ENCODE results near the gene MUL1. TPM values are rescaled to one million over a fixed set of nuclear protein-coding genes. Genes with fewer than 3 reads are reported as not detected.
"Not testable (repeated sequence)": the region's sequence is repeated elsewhere in the genome, so short reads cannot be mapped to it uniquely, and the experiment has no call there.

Gene MUL1
- total RNA-seq, 4 donors from 2014 or later: 14.1 to 35.9 (median 29.3) TPM

GRCh38 chr1:20499105-20499504 is 8.8 kb downstream of the MUL1 start:
- no peak overlapping the region for H3K27ac ChIP-seq
- no peak overlapping the region for H3K4me3 ChIP-seq
- no peaks in the 10 kb centered on the region for H3K27me3 ChIP-seq
- no peaks in the 10 kb centered on the region for H3K4me1 ChIP-seq
- no peak for TF ChIP-seq CTCF (IDR thresholded peaks at IDR 0.05)
- TF ChIP-seq POLR2A (IDR thresholded peaks at IDR 0.05): no peak
- intact Hi-C loops (cut with DNase I; ENCODE audit: low total_unique reads): loop anchor here (10.0 kb wide), 3 partner anchors 124 to 584 kb away; no protein-coding TSS in a partner anchor
- no peaks in the 10 kb centered on the region for H3K9me3 ChIP-seq
- no peaks in the 10 kb centered on the region for H3K36me3 ChIP-seq
- DNase-seq: no peak

DNA sequence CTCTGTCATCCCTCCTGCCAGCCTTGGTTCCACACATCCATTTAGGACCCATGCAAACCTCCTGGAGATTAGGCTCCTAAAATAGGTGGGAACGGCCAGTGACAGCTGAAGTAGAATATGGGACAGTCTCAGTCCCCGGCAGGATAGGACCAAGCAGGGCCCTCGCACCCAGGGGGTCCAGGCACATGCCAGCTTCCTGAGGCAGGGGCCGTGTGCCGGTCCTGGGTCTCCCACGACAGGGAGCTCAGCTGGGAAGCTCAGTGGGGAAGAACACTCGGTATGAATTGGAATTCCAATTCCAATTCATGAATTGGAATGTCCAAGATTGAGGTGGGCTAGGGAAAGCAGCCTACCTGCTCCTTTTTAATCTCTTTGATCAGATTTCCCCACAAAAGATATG is 9.8 kb downstream of the MUL1 start:
- DNase-seq: no peak
- Histone ChIP-seq H3K4me1 (no peaks in the 10 kb centered on the region), H3K27me3 (no peaks in the 10 kb centered on the region), H3K27ac (no peak overlapping the region), H3K9me3 (no peaks in the 10 kb centered on the region), H3K4me3 (no peak overlapping the region), H3K36me3 (no peaks in the 10 kb centered on the region)
- intact Hi-C loops (cut with DNase I; ENCODE audit: low total_unique reads): loop anchor here (10.0 kb wide), 3 partner anchors 123 to 583 kb away; no protein-coding TSS in a partner anchor
- TF ChIP-seq CTCF (IDR thresholded peaks at IDR 0.05): no peak

GRCh38 chr1:20497506-20497905 is 10.4 kb downstream of the MUL1 start:
- H3K4me1 ChIP-seq: no peaks in the 10 kb centered on the region
- H3K4me3 ChIP-seq: no peak overlapping the region
- intact Hi-C loops (cut with DNase I; ENCODE audit: low total_unique reads): loop anchor here (10.0 kb wide), 3 partner anchors 123 to 583 kb away; no protein-coding TSS in a partner anchor
- H3K27me3 ChIP-seq: no peaks in the 10 kb centered on the region
- H3K27ac ChIP-seq: no peak overlapping the region
- no peaks in the 10 kb centered on the region for H3K9me3 ChIP-seq
- no peaks in the 10 kb centered on the region for H3K36me3 ChIP-seq
- no peak for DNase-seq
- TF ChIP-seq CTCF (IDR thresholded peaks at IDR 0.05): no peak
- TF ChIP-seq POLR2A (IDR thresholded peaks at IDR 0.05): no peak

DNA sequence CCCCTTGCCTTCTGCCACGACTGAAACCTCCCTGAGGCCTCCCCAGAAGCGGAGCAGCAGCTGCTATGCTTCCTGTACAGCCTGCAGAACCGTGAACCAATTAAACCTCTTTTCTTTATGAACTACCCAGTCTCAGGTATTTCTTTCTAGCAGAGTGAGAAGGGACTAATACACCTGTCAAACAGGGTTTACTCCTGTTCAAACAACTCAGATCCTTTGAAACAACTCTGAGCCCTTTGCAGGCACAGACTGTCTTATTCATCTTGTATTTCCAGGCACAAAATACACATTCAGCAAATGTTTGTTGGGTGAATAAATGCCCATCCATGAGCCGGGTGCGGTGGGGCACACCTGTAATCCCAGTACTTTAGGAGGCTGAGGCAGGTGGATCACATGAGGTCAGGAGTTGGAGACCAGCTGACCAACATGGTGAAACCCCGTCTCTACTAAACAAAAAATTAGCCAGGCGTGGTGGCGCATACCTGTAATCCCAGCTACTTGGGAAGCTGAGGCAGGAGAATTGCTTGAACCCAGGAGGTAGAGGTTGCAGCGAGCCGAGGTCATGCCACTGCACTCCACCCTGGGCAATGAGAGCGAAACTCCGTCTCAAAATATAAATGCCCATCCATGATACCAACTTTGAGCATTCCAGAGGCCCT is 11.1 kb downstream of the MUL1 start:
- H3K4me3 ChIP-seq, H3K9me3 ChIP-seq, DNase-seq, H3K4me1 ChIP-seq, H3K27ac ChIP-seq, H3K27me3 ChIP-seq, H3K36me3 ChIP-seq: not testable (repeated sequence)
- intact Hi-C loops (cut with DNase I; ENCODE audit: low total_unique reads): loop anchor here (10.0 kb wide), 3 partner anchors 122 to 582 kb away; no protein-coding TSS in a partner anchor

GRCh38 chr1:20496241-20496661 is 11.7 kb downstream of the MUL1 start:
- intact Hi-C loops (cut with DNase I; ENCODE audit: low total_unique reads): loop anchor here (10.0 kb wide), 3 partner anchors 121 to 581 kb away; no protein-coding TSS in a partner anchor
- no peaks in the 10 kb centered on the region for H3K36me3 ChIP-seq
- no peaks in the 10 kb centered on the region for H3K27me3 ChIP-seq
- H3K4me1 ChIP-seq: no peaks in the 10 kb centered on the region
- H3K4me3 ChIP-seq: no peak overlapping the region
- no peak overlapping the region for H3K27ac ChIP-seq
- no peak for DNase-seq
- TF ChIP-seq CTCF (IDR thresholded peaks at IDR 0.05) (no peak), POLR2A (IDR thresholded peaks at IDR 0.05) (no peak)
- H3K9me3 ChIP-seq: no peaks in the 10 kb centered on the region

Measured in uterus (tissue), 4 donors.